GM18517 (cell line): ENCODE measurements around the gene ZBTB16.

Source experiments
- ATAC-seq: cut with Tn5 transposase; IDR thresholded peaks from one replicate; pipeline ENCODE4 v1.9.1; 2021; ENCODE audit warnings: mild to moderate bottlenecking, moderate library complexity; ENCODE audit not compliant: unreplicated experiment

ZBTB16 gene

DNA sequence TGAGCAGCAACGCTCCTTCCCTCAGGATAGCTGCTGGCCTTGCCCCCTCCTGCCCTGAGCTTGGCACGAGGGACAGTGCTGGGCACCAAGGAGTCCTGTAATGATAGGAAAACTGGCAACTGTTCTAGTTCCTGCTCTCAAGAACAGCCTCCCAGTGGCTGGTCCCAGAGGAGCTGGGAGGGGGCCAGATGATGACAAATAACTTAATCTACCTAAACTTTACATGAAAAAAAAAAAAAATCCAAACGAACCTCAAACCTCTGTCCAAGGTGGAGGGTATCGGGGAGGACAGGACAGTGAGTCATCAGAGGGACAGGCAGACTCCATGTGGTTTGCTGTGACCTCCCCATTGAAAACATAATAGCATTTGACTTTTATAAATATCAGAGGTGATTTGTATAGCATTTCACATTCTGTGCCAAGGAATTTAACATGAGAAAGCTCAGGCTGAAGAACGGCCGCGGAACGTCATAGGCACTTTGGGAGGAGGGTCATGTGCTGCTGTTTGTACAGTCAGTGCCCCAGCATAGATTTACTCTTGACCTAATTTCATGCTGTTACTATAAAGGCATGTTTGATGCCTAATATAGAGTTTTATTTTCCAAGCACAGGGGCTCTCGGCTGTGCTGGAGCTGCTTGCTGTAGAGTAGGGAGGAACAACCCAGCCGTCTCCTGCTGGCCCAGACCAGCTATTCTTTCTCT lies 138.4 kb downstream of the ZBTB16 start:
- no peak for ATAC-seq

DNA sequence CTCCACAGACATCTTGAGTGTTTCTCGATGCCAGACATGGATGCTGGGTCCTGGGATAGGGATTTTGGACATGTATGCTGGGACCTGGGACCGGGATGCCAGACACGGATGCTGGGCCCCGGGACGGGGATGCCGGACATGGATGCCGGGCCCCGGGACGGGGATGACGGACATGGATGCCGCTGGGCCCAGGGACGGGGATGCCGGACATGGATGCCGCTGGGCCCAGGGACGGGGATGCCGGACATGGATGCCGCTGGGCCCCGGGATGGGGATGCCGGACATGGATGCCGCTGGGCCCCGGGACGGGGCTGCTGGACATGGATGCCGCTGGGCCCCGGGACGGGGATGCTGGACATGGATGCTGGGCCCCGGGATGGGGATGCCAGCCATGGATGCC lies 139.5 kb downstream of the ZBTB16 start:
- ATAC-seq = no peak

DNA sequence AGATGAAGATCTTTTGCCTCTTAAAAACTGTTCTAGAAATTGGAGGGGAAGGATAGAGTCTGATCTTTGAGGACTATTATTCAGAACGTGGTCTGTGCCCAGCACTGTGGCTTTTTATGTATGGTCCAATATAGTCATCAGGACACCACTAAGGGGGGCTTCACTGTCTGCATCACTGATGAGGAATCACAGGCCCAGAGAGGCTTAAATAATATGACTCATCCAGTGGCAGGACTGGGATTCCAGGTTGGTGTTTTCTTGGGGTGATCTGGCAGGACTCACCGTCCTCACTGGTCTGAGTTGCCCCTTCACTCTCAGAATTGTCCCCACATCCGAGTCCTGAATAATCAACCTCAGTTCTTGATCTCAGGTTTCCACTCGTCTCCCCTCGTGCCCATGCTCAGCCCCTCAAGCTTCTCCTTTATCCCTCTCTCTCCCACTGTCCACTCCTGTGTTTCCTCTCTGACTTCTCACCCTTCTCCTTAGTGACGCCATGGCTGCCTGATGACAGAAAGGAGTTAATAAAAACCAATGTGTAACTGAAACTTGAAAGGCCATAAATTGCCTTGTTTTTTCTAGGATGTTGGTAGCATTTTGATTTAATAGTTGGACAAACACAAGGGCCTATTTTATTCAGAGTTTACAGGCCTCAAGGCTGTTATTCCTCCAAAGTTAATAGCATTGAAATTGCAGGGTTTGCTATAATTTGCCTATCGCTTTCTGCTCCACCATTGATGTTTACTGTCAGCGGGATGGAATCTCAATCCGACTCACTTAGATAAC lies 141.0 kb downstream of the ZBTB16 start:
- no peak for ATAC-seq

DNA sequence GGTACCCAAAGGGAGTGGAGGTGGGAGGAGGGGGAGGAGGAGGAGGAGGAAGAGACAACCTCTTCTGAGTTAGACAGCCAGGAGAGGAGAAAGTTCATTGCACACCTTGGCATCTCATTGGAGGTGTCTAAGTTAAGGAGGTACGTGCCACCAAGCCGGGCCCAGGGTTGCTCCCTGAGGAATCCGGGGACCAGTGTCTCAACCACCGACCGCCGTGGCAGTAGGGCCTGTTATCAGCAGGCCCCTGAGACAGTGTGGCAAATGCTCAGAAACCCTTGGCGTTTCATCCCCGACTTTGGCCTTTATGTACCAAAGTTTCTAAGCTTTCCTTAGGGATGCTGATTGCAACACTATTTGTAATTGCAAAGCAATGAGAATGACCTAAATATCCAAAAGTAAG lies 141.7 kb downstream of the ZBTB16 start:
- ATAC-seq = no peak

DNA sequence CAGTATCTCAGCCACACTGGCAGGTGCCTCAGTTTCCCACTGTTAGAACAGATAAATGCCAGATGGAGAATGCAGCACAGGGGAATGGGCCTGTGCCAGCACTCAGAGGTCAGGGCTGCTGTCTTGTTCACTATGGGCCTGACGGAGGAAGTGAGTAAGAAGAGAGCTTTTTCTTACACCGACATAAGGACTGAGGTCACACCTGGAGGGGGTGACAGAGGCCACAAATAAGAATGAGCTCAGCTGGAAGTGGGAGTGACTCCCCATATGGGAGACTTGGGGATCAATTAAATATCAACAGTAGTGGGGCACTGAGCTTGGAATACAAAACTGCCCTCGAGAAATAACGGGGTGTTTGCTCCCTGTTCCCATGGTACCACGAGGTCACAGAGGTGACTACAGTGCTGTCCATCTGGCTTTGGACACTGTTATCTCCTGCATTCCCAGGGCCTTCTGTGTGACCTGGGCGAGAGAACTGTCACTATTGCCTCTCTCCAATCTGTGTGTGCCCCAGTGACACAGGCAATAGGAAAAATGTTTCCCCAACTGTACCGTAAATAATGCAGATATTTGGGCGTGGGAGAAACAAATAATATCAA lies 142.6 kb downstream of the ZBTB16 start:
- no peak for ATAC-seq

DNA sequence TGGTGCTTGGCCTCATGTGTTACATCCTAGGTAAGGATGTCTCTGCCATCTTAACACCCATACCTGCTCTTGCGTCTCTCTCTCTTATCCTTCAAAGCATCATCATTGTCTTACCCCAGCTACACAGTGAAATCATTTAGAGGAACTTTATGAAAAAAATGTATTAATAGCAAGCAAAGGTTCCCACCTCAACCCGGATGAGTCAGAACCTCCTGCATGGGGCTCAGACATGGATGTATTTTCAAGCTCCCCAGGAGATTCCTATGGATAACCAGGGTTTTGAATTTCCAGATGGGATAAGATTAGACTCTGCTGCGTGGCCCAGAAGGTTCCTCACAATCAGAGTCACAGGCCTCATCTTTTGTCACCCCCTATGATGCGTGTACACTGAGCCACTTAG lies 147.6 kb downstream of the ZBTB16 start:
- ATAC-seq = no peak

DNA sequence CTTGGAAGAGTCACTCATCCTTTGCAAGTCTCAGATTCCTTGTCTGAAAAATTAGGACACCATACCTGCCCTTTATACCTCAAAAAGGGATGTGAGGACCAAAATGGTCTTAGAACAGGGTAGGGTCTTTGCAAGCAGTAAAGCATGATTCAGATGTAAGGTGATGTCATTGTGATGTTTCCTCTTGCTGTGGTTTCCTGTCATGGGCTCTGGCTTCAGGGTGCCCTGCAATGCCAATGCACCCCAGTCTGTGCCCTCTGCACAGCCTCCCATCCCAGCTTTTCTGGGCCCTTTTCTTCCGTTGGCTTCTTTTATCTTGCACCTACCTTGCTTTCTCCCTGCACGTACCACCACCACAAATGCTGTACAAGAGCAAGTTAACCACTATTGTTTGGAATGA lies 148.9 kb downstream of the ZBTB16 start:
- ATAC-seq = no peak

DNA sequence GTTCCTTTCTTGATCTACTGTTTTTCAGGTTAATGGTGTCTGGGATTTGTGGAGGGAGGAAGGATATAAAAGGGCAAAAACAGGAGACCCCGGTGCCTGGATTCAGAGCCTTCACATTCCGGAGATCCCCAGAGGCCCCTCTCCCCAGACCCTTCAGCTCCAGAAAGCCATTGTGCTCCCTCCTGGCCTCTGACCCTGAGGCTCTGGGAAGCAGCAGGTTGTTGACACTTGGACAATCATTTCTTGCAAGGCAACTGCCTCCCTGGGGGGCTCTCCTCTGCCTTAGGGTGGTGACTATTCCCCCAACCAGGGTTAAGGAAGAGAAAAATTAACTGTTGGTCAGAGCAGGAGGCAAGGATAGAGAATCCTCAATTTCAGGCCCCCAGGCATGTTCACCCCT lies 149.8 kb downstream of the ZBTB16 start:
- ATAC-seq = no peak

DNA sequence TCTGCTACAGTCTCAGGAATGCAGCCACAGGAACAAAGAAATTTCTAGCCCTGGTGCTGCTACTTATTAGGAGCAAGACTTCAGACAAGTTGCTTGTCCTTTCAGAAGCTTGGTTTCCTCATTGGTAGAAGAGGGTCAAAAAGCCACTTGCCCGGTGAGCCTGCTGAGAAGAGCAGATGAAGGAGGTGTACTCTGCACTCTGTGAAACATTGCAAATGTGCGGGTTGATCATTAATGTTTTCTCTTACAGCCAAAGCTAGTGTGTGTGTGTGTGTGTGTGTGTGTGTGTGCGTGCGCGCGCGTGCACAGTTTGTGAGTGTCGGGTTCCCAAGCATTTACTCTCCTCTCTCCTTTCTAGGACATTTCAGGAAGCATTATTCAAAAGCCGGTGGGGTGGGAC lies 150.4 kb downstream of the ZBTB16 start:
- no peak for ATAC-seq

DNA sequence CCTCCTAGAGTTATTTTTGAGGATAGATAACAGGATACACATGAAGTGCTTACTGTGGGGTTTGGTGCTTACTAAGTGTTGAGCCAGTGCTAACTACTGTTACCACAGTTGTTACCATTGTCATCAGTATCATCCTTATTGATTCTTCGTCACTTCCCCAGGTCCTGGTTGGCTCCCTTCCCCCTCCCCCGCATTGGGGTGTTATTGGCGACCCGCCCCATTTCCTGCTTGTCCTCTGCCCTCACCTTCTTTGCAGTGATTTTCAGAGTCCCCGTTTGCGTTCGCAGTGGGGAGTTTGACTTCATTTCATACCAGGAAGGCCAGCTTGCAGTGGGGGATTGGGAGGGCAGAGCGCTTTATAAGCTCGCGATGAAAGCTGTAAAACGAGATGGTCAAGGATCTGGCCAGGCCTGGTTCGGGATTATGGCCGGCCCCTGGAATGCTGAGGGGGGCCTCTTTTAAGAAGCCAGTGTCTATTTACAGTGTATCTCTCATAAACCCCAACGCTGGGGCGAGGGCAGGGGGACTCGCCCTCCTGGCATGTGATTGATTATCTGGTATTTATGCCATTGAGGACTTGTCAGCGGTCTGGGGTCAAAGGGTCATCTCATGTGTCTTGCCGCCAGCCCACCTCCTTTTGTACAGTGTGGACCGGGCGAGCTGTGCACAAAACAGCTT lies 152.1 kb downstream of the ZBTB16 start:
- ATAC-seq = no peak

DNA sequence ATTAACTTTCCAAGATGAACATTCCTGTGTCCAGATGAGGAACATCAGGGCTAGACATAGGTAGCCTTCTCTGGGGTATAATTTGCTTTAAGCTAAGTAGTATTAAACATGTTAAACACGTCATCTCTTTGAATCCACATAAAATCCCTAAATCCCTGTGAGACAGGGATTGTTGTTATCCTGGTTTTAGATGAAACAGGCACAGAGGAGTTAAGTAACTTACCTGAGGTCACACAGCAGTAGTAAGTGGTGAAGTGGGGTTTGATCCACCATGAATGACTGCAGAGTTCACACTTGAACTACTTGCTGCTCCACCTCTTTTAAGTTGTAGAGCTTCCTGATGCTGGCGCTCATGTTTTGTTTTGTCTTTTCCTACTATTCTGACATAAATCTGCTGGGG lies 154.1 kb downstream of the ZBTB16 start:
- ATAC-seq = no peak

DNA sequence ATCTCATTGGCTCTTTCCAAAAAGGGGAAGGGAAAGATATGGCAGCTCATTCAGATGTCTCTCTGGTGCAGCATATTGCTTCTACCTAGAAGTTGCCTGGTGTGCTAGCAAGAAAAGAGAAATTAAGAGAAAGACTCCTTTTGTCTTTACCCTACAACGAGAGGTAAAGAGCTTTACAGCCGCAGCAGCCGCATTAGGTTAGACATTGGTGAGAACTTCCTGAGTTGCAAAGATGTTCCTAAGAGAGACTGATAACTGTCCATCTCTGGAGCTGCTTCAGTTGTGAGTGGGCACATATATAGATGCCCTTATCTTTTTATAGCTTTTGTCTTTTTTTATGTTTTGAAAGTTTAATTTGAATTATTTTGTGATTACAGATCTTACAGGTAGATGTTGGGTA lies 155.9 kb downstream of the ZBTB16 start:
- no peak for ATAC-seq

DNA sequence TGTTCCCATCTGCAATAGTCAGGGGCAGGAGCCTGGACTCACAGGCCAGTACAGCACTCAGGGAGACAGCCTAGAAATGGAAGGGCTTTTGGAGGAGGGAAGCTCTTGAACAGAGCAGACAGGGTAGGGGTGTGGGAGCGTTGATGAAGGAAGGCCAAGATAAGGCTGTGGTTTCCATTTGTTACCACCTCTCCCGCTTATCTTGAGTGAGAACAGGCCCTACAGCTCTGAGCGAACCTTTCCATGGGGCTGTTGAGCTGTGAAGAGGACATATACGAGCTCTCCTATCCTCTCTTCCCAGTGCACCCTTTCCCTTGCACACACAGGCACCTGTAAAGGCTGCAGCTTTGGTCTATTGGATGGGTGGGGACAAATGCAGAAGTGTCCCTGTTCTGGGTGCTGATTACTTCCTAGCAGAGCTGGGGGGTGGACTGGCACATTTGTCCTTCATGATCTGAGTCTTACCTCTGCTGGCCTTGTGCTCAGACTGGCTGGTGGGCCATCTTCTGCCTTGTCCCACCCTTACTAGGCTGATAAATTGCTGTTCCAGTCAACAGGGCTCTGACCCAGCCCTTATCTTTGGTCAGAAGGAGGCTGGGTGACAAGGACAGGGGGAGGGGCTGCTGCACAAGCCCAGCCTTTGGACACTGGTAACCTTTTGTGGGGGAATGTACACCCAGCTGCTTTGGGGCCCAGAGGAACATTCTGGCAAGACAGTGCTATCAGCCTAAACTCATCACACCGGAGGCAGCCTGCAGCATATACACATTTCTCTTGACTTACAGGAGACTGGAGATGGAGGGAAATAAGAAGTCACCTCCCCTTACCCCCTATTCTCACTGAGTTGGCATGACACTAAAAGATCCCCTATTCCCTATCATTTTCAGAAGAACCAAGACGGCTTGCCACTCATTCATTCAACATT lies 156.6 kb downstream of the ZBTB16 start:
- no peak for ATAC-seq

DNA sequence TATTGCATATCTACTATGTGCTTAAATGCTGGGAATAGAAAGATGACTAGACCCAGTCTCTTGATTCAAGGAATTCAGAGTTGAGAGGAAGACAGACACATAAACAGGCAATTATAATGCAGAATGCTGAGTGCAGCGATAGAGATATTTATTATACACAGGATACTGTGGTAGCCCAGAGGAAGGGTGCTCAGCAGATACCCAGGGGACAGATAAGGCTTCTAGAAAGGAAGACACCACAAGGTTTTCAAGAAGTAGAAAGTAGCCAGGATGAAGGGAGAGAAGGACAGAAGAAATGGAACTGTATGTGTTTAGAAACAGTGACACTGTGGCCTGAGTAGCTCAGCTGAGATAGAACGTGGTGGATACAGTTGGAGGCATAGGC lies 157.3 kb downstream of the ZBTB16 start:
- ATAC-seq = no peak

DNA sequence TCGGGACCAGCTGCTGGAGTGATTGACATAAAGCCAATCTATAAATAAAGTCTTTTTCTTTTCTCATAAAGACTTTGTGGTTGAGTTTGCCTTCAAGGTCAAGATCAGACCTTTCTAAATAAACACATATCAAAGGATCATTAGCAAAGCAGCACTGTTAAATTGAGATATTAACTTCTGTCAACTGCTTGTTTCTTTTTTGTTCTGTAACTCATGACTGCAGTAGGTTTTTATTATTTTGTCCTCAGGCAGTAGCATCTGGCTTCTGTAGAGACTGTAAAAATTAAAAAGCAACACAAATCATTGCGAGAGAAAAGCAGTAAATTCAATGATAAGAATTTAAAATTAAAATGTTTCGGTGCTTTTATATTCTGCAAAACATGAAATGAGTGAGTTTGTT lies 159.0 kb downstream of the ZBTB16 start:
- ATAC-seq = no peak

DNA sequence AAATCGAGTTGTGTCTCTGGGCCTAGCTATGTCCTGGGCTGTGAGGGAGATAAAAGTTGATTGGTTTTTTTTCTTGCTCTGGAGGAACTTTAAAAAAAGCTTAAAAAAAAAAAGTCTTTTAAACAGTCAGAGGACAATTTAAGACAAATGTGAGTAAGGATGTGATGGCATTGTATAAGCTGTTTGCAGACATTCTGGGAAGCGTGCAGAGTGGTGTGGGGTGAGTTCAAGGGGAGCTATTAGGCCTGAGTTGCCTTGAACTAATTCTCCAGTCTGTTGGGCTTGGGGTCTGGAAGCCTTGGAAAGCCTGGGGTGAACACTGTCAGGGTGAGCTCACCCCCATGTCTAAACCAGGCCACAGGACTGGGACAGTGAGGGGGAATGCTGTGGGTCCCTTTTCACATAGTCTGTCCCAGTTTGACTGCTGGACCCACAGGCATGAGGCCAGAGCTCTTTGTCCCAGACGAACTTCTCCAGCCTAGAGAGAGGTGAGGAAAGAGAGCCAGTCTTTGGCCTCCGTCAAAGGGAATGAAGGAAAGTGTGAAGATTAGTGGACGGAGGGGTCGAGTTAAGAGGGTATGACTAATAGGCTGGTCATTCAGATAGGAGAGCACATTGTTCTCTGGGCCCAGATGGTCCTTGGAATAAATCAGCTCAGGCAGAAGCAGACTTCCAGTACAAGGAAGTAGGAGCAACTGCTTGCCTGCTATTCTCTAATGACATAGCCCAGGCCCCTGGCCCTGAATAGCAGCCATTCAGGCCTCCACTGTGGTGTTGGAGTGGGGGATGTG lies 160.2 kb downstream of the ZBTB16 start:
- ATAC-seq = no peak

DNA sequence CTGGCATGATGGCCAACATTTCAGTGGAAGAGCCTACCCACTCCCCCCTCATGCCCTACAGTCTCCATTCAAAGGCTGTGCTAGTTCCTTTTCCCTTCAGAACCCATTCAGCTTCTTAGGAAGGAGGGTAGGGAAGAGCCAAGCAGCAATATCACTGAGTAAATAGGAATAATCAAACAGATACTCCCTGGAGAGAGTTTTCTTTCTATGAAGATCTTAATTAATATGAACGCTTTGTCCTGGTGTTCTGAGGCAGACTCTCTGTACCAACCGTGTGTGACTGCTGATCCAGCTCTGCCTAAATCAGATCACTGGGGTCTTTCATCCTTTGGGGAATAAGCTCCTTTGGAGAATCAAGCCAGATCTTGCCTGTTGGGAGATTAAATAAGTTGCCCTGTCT lies 161.5 kb downstream of the ZBTB16 start:
- no peak for ATAC-seq

DNA sequence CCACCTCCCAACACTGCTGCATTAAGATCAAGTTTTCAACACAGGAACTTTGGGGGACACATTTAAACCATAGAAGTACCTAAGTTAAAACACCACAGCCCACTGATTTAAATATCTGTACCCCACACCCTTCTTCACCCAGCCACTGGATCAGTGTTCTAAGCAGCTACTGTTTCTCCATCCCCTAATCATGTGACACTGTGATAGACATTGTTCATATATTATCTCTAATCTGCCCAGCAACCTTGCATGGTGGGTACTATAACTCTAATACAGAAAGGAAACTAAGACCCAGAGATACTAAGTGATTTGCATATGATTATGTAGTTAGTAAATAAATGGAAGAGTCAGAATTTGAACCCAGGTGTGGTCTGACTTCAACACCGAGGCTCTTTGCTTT lies 166.2 kb downstream of the ZBTB16 start:
- ATAC-seq = no peak

DNA sequence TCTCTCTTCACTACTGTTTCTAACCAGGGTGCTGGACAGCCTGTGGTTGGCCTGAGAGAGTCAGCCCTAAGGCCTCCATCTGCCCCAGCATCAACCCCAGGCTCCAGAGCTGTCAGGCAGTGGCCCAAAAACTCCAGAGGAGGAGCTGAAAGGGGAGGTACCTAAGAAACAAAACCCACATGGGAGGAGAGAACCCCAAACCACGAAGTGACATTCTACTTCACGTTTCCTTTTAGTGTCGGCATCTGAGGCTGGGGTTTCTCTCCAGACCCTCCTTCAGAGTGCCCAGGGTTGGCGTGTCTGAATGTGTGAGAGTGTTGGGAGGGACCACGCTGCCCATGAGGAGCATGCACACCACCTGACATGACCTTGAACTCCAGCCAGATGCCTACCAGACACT lies 166.8 kb downstream of the ZBTB16 start:
- ATAC-seq = no peak
